Neural progenitor cell (in vitro differentiated cells): ENCODE results near the gene MAGI1. TPM values are rescaled to one million over a fixed set of nuclear protein-coding genes. Genes with fewer than 3 reads are reported as not detected.

Source experiments
- DNase-seq: peaks from one replicate; pipeline ENCODE4 v3.0.0-alpha.2; 2016; ENCODE audit warnings: low spot score
- H2AFZ ChIP-seq: fragments of 200-600 bp; sonication (generic); replicated peaks from 2 replicates; pipeline ENCODE4 v1.6.1; 2016; ENCODE audit warnings: antibody characterized with exemption
- H3F3A ChIP-seq: fragments of 200-600 bp; sonication (generic); 2 replicates; pipeline ENCODE4 v1.6.1; 2016; ENCODE audit warnings: antibody characterized with exemption, low read depth
- H3K27ac ChIP-seq: fragments of 200-600 bp; sonication (generic); 2 replicates; pipeline ENCODE4 v1.5.1; 2016; ENCODE audit warnings: mild to moderate bottlenecking
- H3K27me3 ChIP-seq: fragments of 200-600 bp; sonication (generic); 2 replicates; pipeline ENCODE4 v1.6.1; 2016; ENCODE audit warnings: mild to moderate bottlenecking, moderate library complexity
- H3K36me3 ChIP-seq: fragments of 200-600 bp; sonication (generic); 2 replicates; pipeline ENCODE4 v1.5.1; 2016
- H3K4me1 ChIP-seq: fragments of 200-600 bp; sonication (generic); 2 replicates; pipeline ENCODE4 v1.6.1; 2016; ENCODE audit warnings: mixed run types
- H3K4me2 ChIP-seq: fragments of 200-600 bp; sonication (generic); 2 replicates; pipeline ENCODE4 v1.6.1; 2016
- H3K4me3 ChIP-seq: fragments of 200-600 bp; sonication (generic); 2 replicates; pipeline ENCODE4 v1.5.1; 2016
- H3K79me2 ChIP-seq: fragments of 200-600 bp; sonication (generic); 2 replicates; pipeline ENCODE4 v1.6.1; 2016; ENCODE audit warnings: low read depth
- H3K9ac ChIP-seq: fragments of 200-600 bp; sonication (generic); 2 replicates; pipeline ENCODE4 v1.6.1; 2016
- H3K9me3 ChIP-seq: fragments of 200-600 bp; sonication (generic); 2 replicates; pipeline ENCODE4 v1.5.1; 2016; ENCODE audit warnings: low read depth
- H4K20me1 ChIP-seq: fragments of 200-600 bp; sonication (generic); 2 replicates; pipeline ENCODE4 v1.6.1; 2016; ENCODE audit warnings: low read depth
- H3K27ac Mint-ChIP-seq: 3 replicates; pipeline ENCODE4 v1.8.0; 2021; ENCODE audit warnings: mixed read lengths
- H3K27me3 Mint-ChIP-seq: 2 replicates; pipeline ENCODE4 v1.8.0; 2022; ENCODE audit warnings: low read depth, mild to moderate bottlenecking, inconsistent platforms, moderate library complexity, mixed read lengths; ENCODE audit not compliant: insufficient read depth
- H3K36me3 Mint-ChIP-seq: 3 replicates; pipeline ENCODE4 v1.8.0; 2021; ENCODE audit warnings: mixed read lengths
- H3K4me1 Mint-ChIP-seq: 3 replicates; pipeline ENCODE4 v1.8.0; 2021; ENCODE audit warnings: mixed read lengths
- H3K4me3 Mint-ChIP-seq: 3 replicates; pipeline ENCODE4 v1.8.0; 2021; ENCODE audit warnings: mild to moderate bottlenecking, moderate library complexity, mixed read lengths
- H3K9me3 Mint-ChIP-seq: 3 replicates; pipeline ENCODE4 v1.8.0; 2020; ENCODE audit warnings: mixed read lengths
- EZH2 ChIP-seq: fragments of 200-600 bp; sonication (generic); IDR thresholded peaks from 2 replicates; pipeline ENCODE4 v1.6.1; 2017; ENCODE audit warnings: antibody characterized with exemption, mild to moderate bottlenecking, moderate library complexity
- EZH2phosphoT487 ChIP-seq: fragments of 200-600 bp; sonication (generic); IDR thresholded peaks from 2 replicates; pipeline ENCODE4 v1.6.1; 2017; ENCODE audit warnings: antibody characterized with exemption
- total RNA-seq: library from RNA; depleted of rRNA; stranded (reverse); fragments of >200 nt; gene quantifications from 2 replicates; pipeline ENCODE4 v1.2.3, GENCODE V29; 2015; ENCODE audit warnings: low replicate concordance
- TF ChIP-seq, protein P1 (sequence below): fragments of 200-600 bp; sonication (generic); IDR thresholded peaks from 2 replicates; pipeline ENCODE4 v1.5.1; 2017; ENCODE audit warnings: antibody characterized with exemption, mild to moderate bottlenecking

MAGI1 gene
- total RNA-seq, 1 donor from 2014 or later: 40.6 TPM

GRCh38 chr3:65507437-65507836 is 531.3 kb downstream of the MAGI1 start:
- peaks cover 3% of the 10 kb centered on the region for H3K4me1 ChIP-seq
- H3K27me3 ChIP-seq: no peaks in the 10 kb centered on the region
- Mint-ChIP-seq H3K4me1 (peaks cover 12% of the 10 kb centered on the region), H3K27me3 (no peaks in the 10 kb centered on the region), H3K4me3 (no peak overlapping the region), H3K9me3 (peaks cover 12% of the 10 kb centered on the region), H3K36me3 (peaks cover 8% of the 10 kb centered on the region), H3K27ac (no peak overlapping the region)
- no peaks in the 10 kb centered on the region for H3F3A ChIP-seq
- H3K9ac ChIP-seq: no peak overlapping the region
- DNase-seq: no peak
- no peak overlapping the region for H3K4me3 ChIP-seq
- H4K20me1 ChIP-seq: peaks cover 6% of the 10 kb centered on the region
- TF ChIP-seq EZH2 (no peak), EZH2phosphoT487 (no peak)
- H3K9me3 ChIP-seq: no peaks in the 10 kb centered on the region
- H3K36me3 ChIP-seq: no peaks in the 10 kb centered on the region
- H3K79me2 ChIP-seq: peaks cover 51% of the 10 kb centered on the region
- H3K4me2 ChIP-seq: no peak overlapping the region
- no peak overlapping the region for H3K27ac ChIP-seq
- no peak overlapping the region for H2AFZ ChIP-seq

DNA sequence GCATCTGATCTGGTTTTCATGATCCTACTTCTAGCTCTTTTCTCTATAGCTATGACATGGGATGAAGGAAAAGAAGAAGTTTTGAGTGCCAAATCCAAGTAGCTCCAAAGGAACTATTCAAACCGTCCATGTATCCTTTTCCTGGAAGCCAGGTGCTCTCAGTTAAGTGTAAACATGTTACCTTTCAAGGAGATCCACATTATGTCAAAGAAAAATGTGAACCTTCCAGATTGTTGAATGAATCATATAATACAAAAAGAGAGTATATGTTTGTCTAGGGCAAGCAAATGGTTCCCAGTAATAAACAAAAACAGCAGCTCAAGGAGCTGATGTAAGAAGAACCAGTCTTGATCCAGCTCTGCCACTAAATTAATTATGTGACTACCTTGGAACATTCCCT is 534.9 kb downstream of the MAGI1 start:
- H3K9me3 Mint-ChIP-seq: peaks cover 4% of the 10 kb centered on the region
- no peak for DNase-seq
- Histone ChIP-seq H2AFZ (no peak overlapping the region), H3K9ac (no peak overlapping the region), H4K20me1 (peaks cover 8% of the 10 kb centered on the region), H3K79me2 (peaks cover 73% of the 10 kb centered on the region), H3K9me3 (no peaks in the 10 kb centered on the region), H3F3A (no peaks in the 10 kb centered on the region), H3K4me2 (no peak overlapping the region), H3K27ac (no peak overlapping the region), H3K4me1 (peaks cover 5% of the 10 kb centered on the region), H3K27me3 (no peaks in the 10 kb centered on the region), H3K4me3 (no peak overlapping the region), H3K36me3 (no peaks in the 10 kb centered on the region)
- H3K27me3 Mint-ChIP-seq: peaks cover 2% of the 10 kb centered on the region
- H3K4me1 Mint-ChIP-seq: peaks cover 25% of the 10 kb centered on the region
- no peak overlapping the region for H3K27ac Mint-ChIP-seq
- TF ChIP-seq, protein P1, sequence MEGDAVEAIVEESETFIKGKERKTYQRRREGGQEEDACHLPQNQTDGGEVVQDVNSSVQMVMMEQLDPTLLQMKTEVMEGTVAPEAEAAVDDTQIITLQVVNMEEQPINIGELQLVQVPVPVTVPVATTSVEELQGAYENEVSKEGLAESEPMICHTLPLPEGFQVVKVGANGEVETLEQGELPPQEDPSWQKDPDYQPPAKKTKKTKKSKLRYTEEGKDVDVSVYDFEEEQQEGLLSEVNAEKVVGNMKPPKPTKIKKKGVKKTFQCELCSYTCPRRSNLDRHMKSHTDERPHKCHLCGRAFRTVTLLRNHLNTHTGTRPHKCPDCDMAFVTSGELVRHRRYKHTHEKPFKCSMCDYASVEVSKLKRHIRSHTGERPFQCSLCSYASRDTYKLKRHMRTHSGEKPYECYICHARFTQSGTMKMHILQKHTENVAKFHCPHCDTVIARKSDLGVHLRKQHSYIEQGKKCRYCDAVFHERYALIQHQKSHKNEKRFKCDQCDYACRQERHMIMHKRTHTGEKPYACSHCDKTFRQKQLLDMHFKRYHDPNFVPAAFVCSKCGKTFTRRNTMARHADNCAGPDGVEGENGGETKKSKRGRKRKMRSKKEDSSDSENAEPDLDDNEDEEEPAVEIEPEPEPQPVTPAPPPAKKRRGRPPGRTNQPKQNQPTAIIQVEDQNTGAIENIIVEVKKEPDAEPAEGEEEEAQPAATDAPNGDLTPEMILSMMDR: no peak
- TF ChIP-seq EZH2phosphoT487 (no peak), EZH2 (no peak)
- peaks cover 5% of the 10 kb centered on the region for H3K36me3 Mint-ChIP-seq
- H3K4me3 Mint-ChIP-seq: no peak overlapping the region

DNA sequence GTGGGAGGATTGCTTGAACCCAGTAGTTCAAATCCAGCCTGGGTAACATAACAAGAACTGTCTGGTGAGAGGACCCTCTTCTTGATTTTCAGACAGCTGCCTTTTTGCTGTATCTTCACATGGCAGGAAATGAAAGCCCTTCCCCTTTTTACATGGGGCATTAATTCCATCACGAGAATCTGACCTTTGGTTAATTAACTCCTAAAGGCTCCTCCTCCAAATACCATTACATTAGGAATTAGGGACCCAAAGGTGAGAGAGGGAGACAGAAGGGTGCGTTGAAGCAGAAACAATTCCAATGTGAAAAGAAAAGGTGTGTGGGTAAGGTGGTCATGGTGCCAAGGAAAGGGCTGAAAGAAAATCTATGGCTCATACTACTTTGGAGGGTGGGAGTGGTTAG is 536.2 kb downstream of the MAGI1 start:
- peaks cover 2% of the 10 kb centered on the region for H3K36me3 Mint-ChIP-seq
- H3K9ac ChIP-seq: no peak overlapping the region
- no peak overlapping the region for H3K4me3 Mint-ChIP-seq
- H3K27me3 Mint-ChIP-seq: peaks cover 2% of the 10 kb centered on the region
- H3K4me2 ChIP-seq: no peak overlapping the region
- peaks cover 7% of the 10 kb centered on the region for H3F3A ChIP-seq
- H3K4me1 Mint-ChIP-seq: peaks cover 32% of the 10 kb centered on the region
- peaks cover 17% of the 10 kb centered on the region for H3K4me1 ChIP-seq
- peak overlapping the region; percentile 12 for H3K27ac Mint-ChIP-seq
- no peak for TF ChIP-seq EZH2
- TF ChIP-seq, protein P1: no peak
- no peak for TF ChIP-seq EZH2phosphoT487
- peaks cover 68% of the 10 kb centered on the region for H3K79me2 ChIP-seq
- no peaks in the 10 kb centered on the region for H3K36me3 ChIP-seq
- DNase-seq: no peak
- no peaks in the 10 kb centered on the region for H3K27me3 ChIP-seq
- peaks cover 19% of the 10 kb centered on the region for H4K20me1 ChIP-seq
- H3K27ac ChIP-seq: no peak overlapping the region
- no peaks in the 10 kb centered on the region for H3K9me3 ChIP-seq
- no peak overlapping the region for H2AFZ ChIP-seq
- H3K4me3 ChIP-seq: no peak overlapping the region
- no peaks in the 10 kb centered on the region for H3K9me3 Mint-ChIP-seq

- Mint-ChIP-seq H3K36me3 (peaks cover 5% of the 10 kb centered on the region), H3K27ac (no peak overlapping the region), H3K9me3 (no peaks in the 10 kb centered on the region), H3K4me1 (peaks cover 41% of the 10 kb centered on the region), H3K27me3 (peaks cover 6% of the 10 kb centered on the region), H3K4me3 (no peak overlapping the region)
- Histone ChIP-seq H3F3A (peaks cover 12% of the 10 kb centered on the region), H3K4me2 (no peak overlapping the region), H3K27ac (no peak overlapping the region), H4K20me1 (peaks cover 21% of the 10 kb centered on the region), H3K9ac (no peak overlapping the region), H3K36me3 (no peaks in the 10 kb centered on the region), H3K9me3 (no peaks in the 10 kb centered on the region), H3K4me3 (no peak overlapping the region), H3K79me2 (peaks cover 64% of the 10 kb centered on the region), H3K4me1 (peaks cover 23% of the 10 kb centered on the region), H3K27me3 (no peaks in the 10 kb centered on the region), H2AFZ (no peak overlapping the region)
- no peak for DNase-seq
- TF ChIP-seq, protein P1: no peak
- TF ChIP-seq EZH2: no peak
- TF ChIP-seq EZH2phosphoT487: no peak
Observed at GRCh38 chr3:65500398-65501306, 538.1 kb downstream of the MAGI1 start.
